NT2/D1 (cell line): ENCODE results near the gene NRCAM.
A peak's percentile ranks its signal among the peaks of the same experiment; 100 is the strongest.

Experiments used
- DNase-seq: peaks from one replicate; pipeline ENCODE4 v3.0.0-alpha.2; 2011; ENCODE audit warnings: low read depth, low spot score
- H3K27me3 ChIP-seq: 2 replicates; pipeline ENCODE4 v1.6.0; 2011; ENCODE audit warnings: mild to moderate bottlenecking; ENCODE audit not compliant: insufficient read length, insufficient read depth
- H3K36me3 ChIP-seq: 2 replicates; pipeline ENCODE4 v1.6.1; 2011; ENCODE audit warnings: mild to moderate bottlenecking, low read length, mixed read lengths; ENCODE audit not compliant: insufficient read depth, insufficient read length
- H3K4me1 ChIP-seq: 2 replicates; pipeline ENCODE4 v1.5.1; 2011; ENCODE audit not compliant: insufficient read depth, insufficient read length
- H3K4me3 ChIP-seq: 2 replicates; pipeline ENCODE4 v1.5.1; 2011; ENCODE audit warnings: low read depth; ENCODE audit not compliant: insufficient read length
- H3K9ac ChIP-seq: 2 replicates; pipeline ENCODE4 v1.6.0; 2011; ENCODE audit warnings: low read depth; ENCODE audit not compliant: insufficient read length
- H3K9me3 ChIP-seq: 2 replicates; pipeline ENCODE4 v1.5.1; 2011; ENCODE audit warnings: mild to moderate bottlenecking, low read length; ENCODE audit not compliant: insufficient read depth
- SUZ12 ChIP-seq: IDR thresholded peaks from 2 replicates; pipeline ENCODE4 v1.6.1; 2011; ENCODE audit not compliant: insufficient read length, insufficient read depth; ENCODE audit errors: extremely low read depth
- YY1 ChIP-seq: IDR thresholded peaks from 2 replicates; pipeline ENCODE4 v1.6.1; 2011; ENCODE audit not compliant: insufficient read length, insufficient read depth
- ZNF274 ChIP-seq: IDR thresholded peaks from 2 replicates; pipeline ENCODE4 v1.6.1; 2011; ENCODE audit warnings: mild to moderate bottlenecking, low read depth, low read length

Gene NRCAM

DNA sequence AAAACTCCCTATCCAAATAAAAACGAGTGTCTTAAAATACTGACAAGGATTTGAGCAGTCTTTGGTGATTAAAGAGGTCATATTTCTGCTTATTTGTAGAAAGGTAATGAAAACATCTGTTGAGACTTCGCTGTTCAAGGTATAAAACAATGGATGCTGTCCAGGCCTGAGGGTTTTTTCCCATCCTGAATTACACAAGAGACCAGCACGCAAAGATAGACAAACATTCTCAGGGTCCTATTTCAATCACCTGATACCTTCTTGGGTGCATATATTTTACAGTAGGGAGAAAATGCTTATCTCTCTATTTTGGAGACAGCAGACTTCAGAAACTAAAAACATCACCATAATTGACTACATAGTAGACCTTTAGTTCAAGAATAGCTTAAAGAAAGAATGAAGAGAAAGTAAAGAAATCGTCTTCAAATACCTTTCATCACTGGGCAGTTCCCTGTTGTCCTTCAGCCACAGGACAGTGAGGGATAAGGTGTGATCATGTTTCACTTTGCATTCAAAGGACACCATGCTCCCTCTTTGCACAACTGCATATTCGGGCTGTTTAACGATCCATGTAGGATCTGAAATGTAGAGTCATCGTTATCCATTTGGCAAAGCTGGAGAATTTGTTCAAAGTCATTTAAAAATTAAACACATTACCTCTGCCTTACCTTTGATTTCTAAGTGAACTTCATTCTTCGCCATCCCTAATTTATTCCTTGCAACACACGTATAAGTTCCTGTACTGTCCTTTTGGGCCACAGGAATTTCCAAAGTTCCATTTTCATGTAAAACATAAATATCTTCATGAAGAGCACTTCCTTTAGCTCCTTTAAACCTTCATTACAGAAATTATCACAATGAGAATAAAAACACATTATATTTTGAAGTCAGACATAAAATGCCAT, 262.4 kb downstream of the NRCAM start:
- H3K9me3 ChIP-seq, result no peaks in the 10 kb centered on the region
- H3K27me3 ChIP-seq, result no peaks in the 10 kb centered on the region
- TF ChIP-seq ZNF274 (no peak), YY1 (no peak), SUZ12 (no peak)
- DNase-seq, result no peak
- no peak overlapping the region for H3K9ac ChIP-seq
- H3K4me1 ChIP-seq, result no peaks in the 10 kb centered on the region
- no peak overlapping the region for H3K4me3 ChIP-seq
- no peaks in the 10 kb centered on the region for H3K36me3 ChIP-seq

DNA sequence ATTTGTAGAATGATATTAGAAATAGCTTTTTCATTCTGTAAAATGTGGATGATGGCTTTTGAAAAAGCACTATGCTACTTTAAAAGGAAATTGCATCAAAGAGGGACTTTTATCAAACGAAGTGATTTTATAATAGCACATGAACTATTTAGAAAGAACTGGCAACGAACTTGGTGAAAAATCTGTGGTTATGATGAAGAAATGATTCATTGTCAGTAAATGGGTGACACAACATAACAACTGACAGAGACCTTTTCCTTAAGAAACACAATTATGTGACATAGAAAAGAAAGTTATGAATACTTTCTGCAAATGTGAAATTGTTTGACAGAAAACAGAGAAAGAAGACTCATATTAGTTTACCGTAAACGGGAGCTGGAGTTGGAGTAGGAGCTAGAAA, 265.3 kb downstream of the NRCAM start:
- DNase-seq, result no peak
- H3K9me3 ChIP-seq, result peaks cover 6% of the 10 kb centered on the region; the same call in 1 of the 2 replicates
- no peaks in the 10 kb centered on the region for H3K4me1 ChIP-seq
- H3K27me3 ChIP-seq, result no peaks in the 10 kb centered on the region
- H3K36me3 ChIP-seq, result no peaks in the 10 kb centered on the region
- no peak overlapping the region for H3K9ac ChIP-seq
- no peak for TF ChIP-seq YY1
- no peak for TF ChIP-seq SUZ12
- TF ChIP-seq ZNF274, result no peak
- no peak overlapping the region for H3K4me3 ChIP-seq

DNA sequence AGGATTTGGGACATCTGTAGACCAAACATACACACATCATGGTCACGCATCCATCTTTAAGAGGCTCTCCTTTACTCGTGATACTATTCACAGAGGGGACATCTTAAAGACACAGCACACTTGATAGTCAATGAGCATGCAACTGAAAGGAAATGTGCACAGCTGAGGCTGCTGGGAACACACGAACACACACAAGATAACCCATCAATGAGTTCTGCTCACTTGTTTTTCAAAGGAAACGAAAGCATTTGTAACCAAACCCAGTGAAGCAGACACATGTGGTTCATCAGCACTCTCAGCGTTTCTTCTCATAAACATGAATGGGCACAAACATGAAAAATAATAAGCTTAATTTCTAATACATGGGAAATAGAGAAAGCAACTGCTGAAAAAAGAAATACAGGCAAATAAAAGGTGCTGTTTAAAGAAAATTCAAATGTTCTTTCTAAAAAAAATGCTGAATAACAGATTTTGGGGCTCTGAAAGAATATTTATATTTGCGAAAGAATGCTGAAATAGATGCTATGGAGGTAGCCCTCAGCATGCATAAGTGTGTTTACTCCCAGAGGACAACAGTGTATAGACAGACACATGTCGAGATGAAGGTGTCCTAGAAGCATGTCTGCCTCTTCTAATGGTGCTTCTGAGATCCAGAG, 266.4 kb downstream of the NRCAM start:
- no peaks in the 10 kb centered on the region for H3K36me3 ChIP-seq
- DNase-seq, result no peak

DNA sequence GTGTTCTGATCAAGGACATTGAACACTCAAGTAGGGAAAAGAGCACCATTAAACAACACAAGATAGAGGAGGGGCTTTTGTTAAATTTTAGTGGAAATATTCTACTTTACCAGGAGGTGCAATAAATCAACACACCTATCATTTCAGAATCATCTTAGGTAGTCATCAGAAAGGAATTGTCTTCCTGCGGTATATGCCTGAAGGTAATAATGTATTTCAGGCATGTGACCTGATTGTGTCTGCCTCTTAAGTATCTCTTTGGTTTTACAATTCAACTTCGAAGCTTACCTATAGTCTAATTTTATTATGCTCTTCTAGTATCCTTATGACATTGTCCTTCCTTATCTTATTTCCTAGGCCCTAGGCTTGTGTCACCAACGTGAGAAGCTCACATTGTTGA, 267.5 kb downstream of the NRCAM start:
- DNase-seq, result no peak
- Histone ChIP-seq H3K9me3 (peaks cover 6% of the 10 kb centered on the region; the same call in 1 of the 2 replicates), H3K9ac (no peak overlapping the region), H3K4me3 (no peak overlapping the region), H3K36me3 (no peaks in the 10 kb centered on the region), H3K27me3 (no peaks in the 10 kb centered on the region), H3K4me1 (no peaks in the 10 kb centered on the region)
- TF ChIP-seq SUZ12 (no peak), ZNF274 (no peak), YY1 (no peak)

More for the DNA sequence above, 266.4 kb downstream of the NRCAM start:
- H3K27me3 ChIP-seq, result no peaks in the 10 kb centered on the region
- no peak overlapping the region for H3K4me3 ChIP-seq
- peaks cover 6% of the 10 kb centered on the region; the same call in 1 of the 2 replicates for H3K9me3 ChIP-seq
- H3K4me1 ChIP-seq, result no peaks in the 10 kb centered on the region
- TF ChIP-seq YY1 (no peak), SUZ12 (no peak), ZNF274 (no peak)
- H3K9ac ChIP-seq, result no peak overlapping the region

DNA sequence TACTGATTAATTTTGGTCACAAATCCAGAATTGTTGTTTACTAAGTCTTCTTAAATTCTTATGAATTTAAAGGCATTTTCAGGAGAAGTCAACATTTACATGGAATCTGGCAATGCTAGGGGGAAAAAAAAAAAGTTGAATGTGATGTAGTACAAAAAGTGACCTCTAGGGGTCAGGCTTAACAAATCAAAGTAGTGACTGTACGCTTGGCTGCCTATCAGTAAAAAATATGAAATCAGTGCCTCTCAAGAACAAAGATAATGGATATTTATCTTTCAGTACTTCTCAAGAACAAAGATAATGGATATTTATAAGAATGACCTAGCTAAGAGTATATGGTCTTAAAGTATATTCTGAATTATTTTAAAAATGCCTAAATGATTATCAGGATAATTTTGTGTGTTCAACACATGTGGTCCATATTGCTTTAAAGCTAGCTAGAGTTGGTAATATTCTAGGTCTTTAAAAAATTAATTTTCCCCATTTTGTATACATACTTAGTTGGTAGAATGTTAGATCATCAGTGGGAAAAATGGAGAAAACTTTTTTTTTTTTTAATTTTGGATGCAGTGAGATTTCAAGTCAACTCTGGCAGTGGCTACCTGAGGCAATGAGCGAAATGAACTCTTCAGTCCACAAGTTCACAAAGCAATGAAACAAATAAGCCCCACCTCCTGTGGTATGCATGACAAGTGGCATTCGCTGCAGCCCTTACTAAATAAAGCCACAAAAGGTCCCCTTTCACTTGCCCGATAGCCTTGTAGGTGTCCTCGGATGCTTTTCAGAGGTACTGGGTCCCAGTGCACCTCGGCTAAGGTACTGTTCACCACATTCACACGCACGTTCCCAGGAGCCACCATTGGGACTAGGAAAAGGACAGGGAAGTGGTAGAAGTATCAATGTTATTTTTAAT, 274.9 kb downstream of the NRCAM start:
- H3K9me3 ChIP-seq, result no peaks in the 10 kb centered on the region
- no peaks in the 10 kb centered on the region for H3K27me3 ChIP-seq
- no peaks in the 10 kb centered on the region for H3K4me1 ChIP-seq
- no peak overlapping the region for H3K4me3 ChIP-seq
- no peaks in the 10 kb centered on the region for H3K36me3 ChIP-seq
- no peak for TF ChIP-seq YY1
- TF ChIP-seq ZNF274, result no peak
- TF ChIP-seq SUZ12, result no peak
- no peak overlapping the region for H3K9ac ChIP-seq
- DNase-seq, result peak; percentile 63

DNA sequence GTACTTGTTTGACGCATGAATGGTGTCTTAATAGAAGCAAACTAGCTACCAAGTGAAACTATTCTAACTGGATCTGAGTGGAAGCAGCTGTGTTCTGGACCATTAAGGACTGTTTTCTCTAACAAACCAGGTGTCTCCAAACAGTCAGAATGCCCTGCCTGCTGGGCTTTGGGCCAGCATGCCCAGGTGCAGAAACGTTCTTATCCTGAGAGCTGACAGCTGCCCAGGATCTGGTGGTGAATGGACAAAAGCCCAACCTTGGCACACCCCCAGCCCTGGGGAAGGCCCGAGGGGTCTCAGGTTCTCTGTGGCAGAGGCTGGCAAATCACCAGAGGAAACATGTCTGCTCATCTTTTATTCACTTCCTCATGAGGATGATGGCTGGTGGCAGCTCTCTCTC, 277.8 kb downstream of the NRCAM start:
- DNase-seq, result no peak
- no peaks in the 10 kb centered on the region for H3K27me3 ChIP-seq

More for the DNA sequence above, 277.8 kb downstream of the NRCAM start:
- Histone ChIP-seq H3K9me3 (no peaks in the 10 kb centered on the region), H3K4me3 (no peak overlapping the region), H3K4me1 (no peaks in the 10 kb centered on the region), H3K36me3 (no peaks in the 10 kb centered on the region), H3K9ac (no peak overlapping the region)
- no peak for TF ChIP-seq ZNF274
- no peak for TF ChIP-seq SUZ12
- TF ChIP-seq YY1, result no peak
